SHP77 (cell line): ENCODE data around the gene TRIM63.
"Not testable (repeated sequence)": the region's sequence is repeated elsewhere in the genome, so short reads cannot be mapped to it uniquely, and the experiment has no call there.

Experiments
- DNase-seq, 2 experiments: peaks; one replicate each; lab custom pipeline; 2025; lab: John Stamatoyannopoulos, UW

Gene TRIM63

GRCh38 chr1:26067432-26067911 lies at the start of gene TRIM63:
Gene TRIM63 (minus strand): TSS chr1:26067630. CDS start chr1:26067494, 136 bp downstream.
- no peak for DNase-seq

- DNase-seq: no peak
Measured at GRCh38 chr1:26114165-26114927, 46.9 kb upstream of the TRIM63 start.

DNA sequence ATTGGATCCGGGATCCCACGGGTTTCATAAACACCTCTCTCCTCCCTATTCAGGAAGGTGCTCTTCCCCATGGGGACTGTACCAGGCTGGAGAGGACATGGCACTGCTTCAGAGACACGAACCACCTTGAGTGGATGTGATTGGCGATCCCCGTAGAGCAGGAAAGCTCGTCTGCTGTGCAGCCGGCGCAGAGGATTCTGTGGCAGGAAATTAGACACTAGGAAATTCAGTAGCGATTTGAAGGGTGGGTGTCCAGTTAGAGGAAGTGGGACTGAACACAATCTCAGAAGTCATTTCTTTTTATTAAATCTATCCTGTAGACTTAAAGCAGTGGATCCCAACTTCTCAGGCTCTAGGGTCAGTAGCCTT lies 45.0 kb upstream of the TRIM63 start:
- DNase-seq: peak in 1 of 2 experiments; percentile 76

DNA sequence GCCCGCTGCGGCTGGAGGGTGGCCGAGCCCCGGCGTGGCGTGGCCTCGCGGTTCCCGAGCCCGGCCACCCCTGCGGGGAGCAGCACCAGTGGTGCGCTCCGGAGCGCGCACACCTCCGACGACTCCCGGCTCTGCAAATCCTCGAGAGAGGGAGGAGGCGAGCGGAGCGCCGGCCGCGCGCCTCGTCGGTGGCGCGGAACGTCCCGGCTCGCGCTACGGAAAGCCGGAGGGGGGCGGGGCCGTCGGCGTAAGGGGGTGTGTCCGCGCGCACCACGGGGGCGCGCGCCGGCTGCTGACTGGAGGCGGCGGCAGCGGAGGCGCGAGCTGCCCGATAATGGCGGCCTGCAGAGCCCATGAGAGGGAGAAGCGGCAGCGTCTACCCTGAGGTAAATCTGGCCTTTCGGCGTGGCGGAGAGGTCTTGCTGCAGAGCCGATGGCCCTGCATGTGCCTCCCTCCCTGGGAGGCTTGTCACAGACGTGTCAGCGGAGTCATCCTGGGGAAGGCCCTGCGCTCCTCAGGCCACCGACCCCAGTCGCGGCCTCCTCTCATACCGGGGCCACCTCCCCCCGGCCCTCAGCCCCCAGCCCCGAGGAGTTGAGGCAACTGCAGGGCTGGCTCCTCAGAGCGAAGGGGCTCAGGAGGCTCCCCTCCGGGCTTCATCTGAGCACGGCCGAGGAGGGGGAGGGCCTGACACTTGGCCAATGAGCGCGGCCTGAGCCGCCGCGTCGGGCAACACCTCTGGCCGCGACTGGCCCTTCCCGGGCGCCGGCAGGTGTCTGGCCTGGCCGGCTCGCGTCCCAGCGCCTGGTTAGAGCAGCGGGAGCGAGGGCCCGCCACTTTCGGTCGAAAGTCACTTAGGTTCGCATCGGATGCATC lies 44.3 kb upstream of the TRIM63 start, which contains the start of gene PDIK1L:
Gene PDIK1L (plus strand): TSS at position 295 of the 877 bp plus-strand sequence. CDS start 2,485 bp downstream, outside the sequence.
- peak; percentile 85 to 90 for DNase-seq

GRCh38 chr1:26110731-26111529 lies 43.5 kb upstream of the TRIM63 start:
- DNase-seq: peak; percentile 25 to 65

DNA sequence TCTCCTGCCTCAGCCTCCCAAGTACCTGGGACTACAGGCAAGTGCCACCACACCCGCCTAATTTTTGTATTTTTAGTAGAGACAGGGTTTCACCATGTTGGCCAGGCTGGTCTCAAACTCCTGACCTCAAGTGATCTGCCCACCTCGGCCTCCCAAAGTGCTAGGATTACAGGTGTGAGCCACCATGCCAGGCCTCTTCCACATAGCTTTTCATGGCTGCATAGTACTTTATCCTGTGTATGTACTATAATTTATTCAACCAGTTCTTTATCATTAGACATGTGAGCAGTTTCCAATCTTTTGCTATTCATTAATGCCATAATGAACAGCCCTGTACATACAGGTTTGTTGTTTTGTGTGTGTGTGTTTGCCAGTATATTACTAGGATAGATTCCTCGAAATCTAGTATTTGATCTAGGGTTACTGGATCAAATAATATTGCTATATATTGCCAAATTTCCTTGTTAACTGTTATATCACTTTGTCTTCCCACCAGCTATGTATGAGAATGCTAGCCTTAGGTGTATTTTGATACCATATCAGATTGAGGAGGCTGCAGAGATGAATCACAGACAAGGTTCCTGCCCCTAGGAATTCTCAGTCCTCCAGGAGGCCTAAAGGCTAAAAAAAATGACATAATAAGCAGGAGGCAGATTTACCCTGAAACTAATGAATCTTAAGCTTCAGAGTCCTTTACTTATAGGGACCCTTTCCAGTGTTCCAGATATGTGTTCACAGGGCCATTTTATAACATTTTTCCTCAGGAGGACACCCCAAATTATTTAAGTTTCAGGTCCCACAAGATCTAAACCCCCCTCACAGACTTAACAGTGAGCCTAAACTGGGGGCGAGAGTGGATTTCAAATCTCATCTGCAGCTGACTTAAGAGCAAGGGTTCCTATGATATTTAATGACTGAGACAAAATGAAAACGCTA lies 42.1 kb upstream of the TRIM63 start:
- DNase-seq: no peak

- not testable (repeated sequence) for DNase-seq
Measured at GRCh38 chr1:26105226-26105548, 37.8 kb upstream of the TRIM63 start.

GRCh38 chr1:26102526-26102925 lies 35.1 kb upstream of the TRIM63 start:
- DNase-seq: no peak

DNA sequence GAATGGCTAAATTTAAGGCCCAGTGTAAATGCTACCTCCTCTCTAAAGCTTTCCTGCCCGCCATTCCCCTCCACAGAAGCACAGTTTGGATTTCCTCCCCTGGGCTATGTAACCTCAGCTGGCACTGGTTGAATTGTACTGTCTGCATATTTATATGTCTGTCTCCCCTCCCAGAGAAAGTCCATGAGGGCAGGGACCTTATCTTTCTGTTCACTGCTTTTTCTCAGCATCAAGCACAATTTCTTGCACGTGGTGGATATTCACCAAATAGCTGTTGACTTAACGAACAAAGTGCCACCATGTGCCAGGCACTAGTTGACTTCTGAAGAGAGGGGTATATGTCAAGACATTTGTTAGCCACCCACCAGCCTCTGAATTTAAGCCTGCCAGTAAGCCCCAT lies 34.7 kb upstream of the TRIM63 start:
- no peak for DNase-seq

- not testable (repeated sequence) for DNase-seq
Measured at GRCh38 chr1:26100204-26100603, 32.8 kb upstream of the TRIM63 start.

- DNase-seq: no peak
Measured at GRCh38 chr1:26099780-26100179, 32.4 kb upstream of the TRIM63 start.

GRCh38 chr1:26098602-26099001 lies 31.2 kb upstream of the TRIM63 start:
- DNase-seq: no peak

DNA sequence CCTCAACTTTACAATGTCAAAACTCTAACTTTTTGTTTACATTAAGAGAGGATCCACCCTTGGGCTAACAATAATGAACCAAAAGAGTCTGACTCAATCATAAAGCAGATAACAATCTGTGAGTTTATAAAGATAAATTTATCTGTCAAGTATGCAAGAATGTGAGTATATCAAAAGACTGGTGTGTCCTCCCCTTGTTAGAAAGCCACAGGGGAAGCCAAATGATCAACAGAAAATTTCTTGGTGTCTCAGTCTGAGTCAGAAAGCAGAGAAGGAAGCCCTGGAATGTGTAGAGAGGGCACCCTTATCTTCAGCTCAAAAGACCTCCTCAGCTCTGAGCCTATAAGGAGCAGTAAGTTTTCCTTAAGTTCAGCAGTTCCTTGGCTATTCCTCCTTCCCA lies 30.3 kb upstream of the TRIM63 start:
- no peak for DNase-seq

DNA sequence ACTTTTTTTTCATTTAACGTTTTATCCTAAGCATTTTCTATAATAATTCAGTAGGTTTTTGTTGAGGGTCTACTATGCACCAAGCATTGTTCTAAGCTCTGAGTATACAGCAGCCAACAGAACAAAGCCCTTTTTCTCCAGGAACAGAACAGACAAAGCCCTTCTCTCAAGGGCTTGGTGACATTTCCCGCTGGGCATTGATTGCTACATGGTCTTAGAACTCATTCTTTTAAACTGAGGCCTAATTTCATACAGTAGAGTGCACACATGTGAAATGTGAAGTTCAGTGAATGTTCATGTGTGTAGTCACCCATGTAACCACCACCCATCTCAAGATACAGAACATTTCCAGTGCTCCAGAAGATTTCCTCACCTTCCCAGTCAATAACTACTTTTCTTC lies 29.0 kb upstream of the TRIM63 start:
- DNase-seq: no peak

DNA sequence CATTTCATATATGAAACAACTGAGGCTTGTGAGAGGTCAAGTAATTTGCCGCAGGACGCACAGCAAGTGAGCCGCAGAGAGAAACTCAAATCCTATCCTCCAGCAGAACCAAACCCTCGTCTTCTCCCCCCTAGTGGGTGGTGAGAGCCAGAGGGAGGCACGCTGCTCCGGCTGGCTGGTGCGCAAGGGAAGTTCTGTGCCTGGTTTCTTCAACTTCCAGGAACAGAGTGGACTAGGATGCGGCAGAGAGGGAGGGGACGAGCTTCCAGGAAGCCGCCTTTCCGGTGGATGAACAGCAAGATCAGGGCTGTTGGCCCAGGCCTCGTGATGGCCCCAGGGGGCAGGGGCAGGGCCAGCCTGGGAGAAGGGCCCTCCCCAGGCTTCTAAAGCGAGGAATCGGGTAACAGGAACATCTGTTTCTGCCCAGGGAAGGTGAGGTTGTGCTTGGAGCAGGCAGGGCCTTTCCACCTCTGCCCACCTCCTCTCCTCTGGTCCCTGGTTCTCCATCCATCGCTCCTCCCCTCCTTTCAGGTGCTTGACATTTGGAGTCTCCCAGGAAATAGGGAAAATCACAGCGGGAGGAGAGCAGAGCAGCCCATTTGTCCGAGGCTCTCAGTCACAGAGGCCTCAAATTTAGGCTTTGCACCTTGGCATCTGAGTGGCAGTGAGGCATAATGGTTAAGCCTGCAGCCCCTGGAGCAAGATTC lies 27.4 kb upstream of the TRIM63 start:
- peak in 1 of 2 experiments; percentile 35 for DNase-seq

- DNase-seq: no peak
Measured at GRCh38 chr1:26094076-26094669, 26.7 kb upstream of the TRIM63 start.

DNA sequence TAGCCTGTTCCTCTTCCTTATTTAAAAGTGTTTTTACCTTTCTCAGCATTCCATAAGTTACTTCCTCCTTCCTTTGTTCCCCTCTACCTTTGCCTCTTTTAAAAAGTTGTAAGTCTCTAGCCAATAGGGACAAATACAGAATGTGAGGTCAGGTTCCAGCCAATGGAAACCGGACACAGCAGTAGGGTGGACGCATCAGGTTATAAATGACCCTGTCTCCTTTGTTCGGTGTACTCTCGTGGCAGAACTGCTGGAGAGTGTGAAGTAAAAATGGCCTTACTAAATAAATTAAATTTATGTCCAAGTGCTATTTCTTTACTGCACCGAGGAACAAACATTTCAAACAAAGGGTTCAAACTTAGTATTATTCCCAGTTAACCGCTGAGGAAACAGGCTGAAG lies 26.1 kb upstream of the TRIM63 start:
- not testable (repeated sequence) for DNase-seq

DNA sequence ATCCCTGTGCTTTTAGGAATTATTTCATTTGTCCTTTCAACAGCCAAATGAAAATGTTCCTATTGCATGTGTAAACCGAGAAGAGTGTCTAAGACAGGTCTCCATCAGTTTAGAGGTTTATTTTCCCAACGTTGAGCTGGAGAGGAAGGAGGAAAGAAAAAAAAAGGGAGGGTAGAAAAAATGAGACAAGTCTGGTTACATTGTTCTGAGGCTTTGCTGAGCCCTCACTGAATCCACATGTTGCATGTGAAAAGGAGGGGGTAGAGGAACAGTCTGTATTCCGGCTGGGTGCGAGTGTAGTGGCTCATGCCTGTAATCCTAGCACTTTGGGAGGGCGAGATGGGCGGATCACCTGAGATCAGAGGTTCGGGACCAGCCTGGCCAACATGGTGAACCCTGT lies 25.0 kb upstream of the TRIM63 start:
- DNase-seq: no peak

DNA sequence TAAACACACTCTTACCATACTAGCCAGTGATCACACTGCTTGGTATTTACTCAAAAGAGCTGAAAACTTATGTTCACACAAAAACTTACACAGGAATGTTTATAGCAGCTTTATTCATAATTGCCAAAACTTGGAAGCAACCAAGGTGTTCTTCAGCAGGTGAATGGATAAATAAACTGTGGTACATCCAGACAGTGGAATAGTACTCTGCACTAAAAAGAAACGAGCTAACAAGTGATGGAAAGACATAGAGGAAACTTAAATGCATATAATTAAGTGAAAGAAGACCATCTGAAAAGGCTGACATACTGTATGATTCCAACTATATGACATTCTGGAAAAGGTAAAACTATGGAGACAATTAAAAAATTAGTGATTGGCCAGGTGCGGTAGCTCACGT lies 23.5 kb upstream of the TRIM63 start:
- DNase-seq: no peak

DNA sequence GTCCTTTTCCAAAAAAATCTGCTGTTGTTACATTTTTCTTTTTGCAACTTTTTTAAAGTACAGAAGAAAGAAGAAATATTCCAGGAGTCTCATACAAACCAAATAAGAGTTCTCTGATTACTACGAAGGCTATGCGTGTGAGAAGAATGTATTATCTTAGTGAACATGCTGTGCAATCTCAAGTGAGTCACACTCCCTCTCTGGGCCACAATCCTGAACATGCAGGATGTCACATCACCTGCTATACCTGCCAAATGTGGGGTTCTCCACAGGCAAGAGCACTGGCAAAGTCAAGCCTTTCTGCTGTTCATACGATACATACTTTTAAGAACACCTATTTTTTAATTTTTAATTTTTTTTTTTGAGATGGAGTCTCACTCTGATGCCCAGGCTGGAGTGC lies 21.7 kb upstream of the TRIM63 start:
- DNase-seq: no peak
